OCI-LY1 (cell line): ENCODE data around the gene SLC19A1.

Experiments
- H2AFZ ChIP-seq: fragments of 200-600 bp; sonication (generic), shearing (Covaris generic); 2 replicates; pipeline ENCODE4 v1.6.0; 2014; ENCODE audit warnings: antibody characterized with exemption, mild to moderate bottlenecking, low read length
- H3F3A ChIP-seq: fragments of 200-600 bp; sonication (generic), shearing (Covaris generic); 2 replicates; pipeline ENCODE4 v1.6.0; 2014; ENCODE audit warnings: mild to moderate bottlenecking, antibody characterized with exemption, low read length, moderate library complexity; ENCODE audit not compliant: insufficient read depth
- H3K27ac ChIP-seq: fragments of 200-600 bp; sonication (generic); 2 replicates; pipeline ENCODE4 v1.5.1; 2014; ENCODE audit warnings: low read length, mixed run types, mild to moderate bottlenecking, low read depth; ENCODE audit not compliant: poor library complexity, severe bottlenecking
- H3K27me3 ChIP-seq: fragments of 200-600 bp; sonication (generic); 2 replicates; pipeline ENCODE4 v1.6.0; 2014; ENCODE audit warnings: antibody characterized with exemption, mild to moderate bottlenecking, low read length, moderate library complexity; ENCODE audit not compliant: insufficient read depth
- H3K36me3 ChIP-seq: fragments of 200-600 bp; sonication (generic); 2 replicates; pipeline ENCODE4 v1.6.1; 2014; ENCODE audit warnings: mild to moderate bottlenecking, antibody characterized with exemption, low read length, moderate library complexity, mixed read lengths; ENCODE audit not compliant: insufficient read depth
- H3K4me1 ChIP-seq: fragments of 200-600 bp; sonication (generic); 2 replicates; pipeline ENCODE4 v1.5.1; 2014; ENCODE audit warnings: mild to moderate bottlenecking, low read length, moderate library complexity; ENCODE audit not compliant: insufficient read depth, severe bottlenecking
- H3K4me2 ChIP-seq: fragments of 200-600 bp; sonication (generic), shearing (Covaris generic); 2 replicates; pipeline ENCODE4 v1.6.1; 2014; ENCODE audit warnings: low read length
- H3K4me3 ChIP-seq: fragments of 200-600 bp; sonication (generic); 2 replicates; pipeline ENCODE4 v1.5.1; 2014; ENCODE audit warnings: low read length, low read depth, mild to moderate bottlenecking, mixed read lengths; ENCODE audit not compliant: poor library complexity, severe bottlenecking
- H3K79me2 ChIP-seq: fragments of 200-600 bp; shearing (Covaris generic); 2 replicates; pipeline ENCODE4 v1.6.1; 2016; ENCODE audit warnings: mixed run types, low read length, mixed read lengths; ENCODE audit not compliant: insufficient read depth
- H3K9ac ChIP-seq: fragments of 200-600 bp; sonication (generic), shearing (Covaris generic); 2 replicates; pipeline ENCODE4 v1.6.1; 2014; ENCODE audit warnings: mild to moderate bottlenecking, low read length, mixed read lengths
- H3K9me2 ChIP-seq: fragments of 200-600 bp; sonication (generic), shearing (Covaris generic); 2 replicates; pipeline ENCODE4 v1.6.1; 2014; ENCODE audit warnings: low read depth, mild to moderate bottlenecking, low read length, mixed read lengths
- H3K9me3 ChIP-seq: fragments of 200-600 bp; shearing (Covaris generic); 2 replicates; pipeline ENCODE4 v1.6.1; 2014; ENCODE audit warnings: low read length, mixed read lengths
- H4K20me1 ChIP-seq: fragments of 200-600 bp; sonication (generic), shearing (Covaris generic); 2 replicates; pipeline ENCODE4 v1.6.0; 2016; ENCODE audit warnings: mild to moderate bottlenecking, low read length; ENCODE audit not compliant: insufficient read depth
- EZH2 ChIP-seq: fragments of 200-600 bp; sonication (generic), shearing (Covaris generic); IDR thresholded peaks from 2 replicates; pipeline ENCODE4 v1.8.0; 2017; ENCODE audit warnings: borderline replicate concordance, mixed run types, mild to moderate bottlenecking, antibody characterized with exemption, low read length, moderate library complexity, mixed read lengths
- TF ChIP-seq, protein P1 (sequence below): fragments of 200-600 bp; sonication (generic), shearing (Covaris generic); IDR thresholded peaks from 2 replicates; pipeline ENCODE4 v1.5.1; 2017; ENCODE audit warnings: mild to moderate bottlenecking, antibody characterized with exemption, low read length, moderate library complexity, mixed read lengths

SLC19A1 gene

GRCh38 chr21:45535341-45536081, 6.7 kb downstream of the SLC19A1 start:
- Histone ChIP-seq H3K4me1 (no peaks in the 10 kb centered on the region), H3F3A (no peaks in the 10 kb centered on the region), H2AFZ (no peak overlapping the region), H3K27ac (no peak overlapping the region), H3K36me3 (no peaks in the 10 kb centered on the region; the same call in 1 of the 2 replicates), H3K9ac (no peak overlapping the region), H3K9me2 (no peaks in the 10 kb centered on the region), H4K20me1 (no peaks in the 10 kb centered on the region), H3K27me3 (no peaks in the 10 kb centered on the region), H3K4me2 (no peak overlapping the region), H3K79me2 (no peaks in the 10 kb centered on the region), H3K9me3 (no peaks in the 10 kb centered on the region), H3K4me3 (no peak overlapping the region)
- no peak for TF ChIP-seq EZH2
- TF ChIP-seq, protein P1, sequence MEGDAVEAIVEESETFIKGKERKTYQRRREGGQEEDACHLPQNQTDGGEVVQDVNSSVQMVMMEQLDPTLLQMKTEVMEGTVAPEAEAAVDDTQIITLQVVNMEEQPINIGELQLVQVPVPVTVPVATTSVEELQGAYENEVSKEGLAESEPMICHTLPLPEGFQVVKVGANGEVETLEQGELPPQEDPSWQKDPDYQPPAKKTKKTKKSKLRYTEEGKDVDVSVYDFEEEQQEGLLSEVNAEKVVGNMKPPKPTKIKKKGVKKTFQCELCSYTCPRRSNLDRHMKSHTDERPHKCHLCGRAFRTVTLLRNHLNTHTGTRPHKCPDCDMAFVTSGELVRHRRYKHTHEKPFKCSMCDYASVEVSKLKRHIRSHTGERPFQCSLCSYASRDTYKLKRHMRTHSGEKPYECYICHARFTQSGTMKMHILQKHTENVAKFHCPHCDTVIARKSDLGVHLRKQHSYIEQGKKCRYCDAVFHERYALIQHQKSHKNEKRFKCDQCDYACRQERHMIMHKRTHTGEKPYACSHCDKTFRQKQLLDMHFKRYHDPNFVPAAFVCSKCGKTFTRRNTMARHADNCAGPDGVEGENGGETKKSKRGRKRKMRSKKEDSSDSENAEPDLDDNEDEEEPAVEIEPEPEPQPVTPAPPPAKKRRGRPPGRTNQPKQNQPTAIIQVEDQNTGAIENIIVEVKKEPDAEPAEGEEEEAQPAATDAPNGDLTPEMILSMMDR: no peak

GRCh38 chr21:45534636-45535331, 7.5 kb downstream of the SLC19A1 start:
- Histone ChIP-seq H3K4me3 (no peak overlapping the region), H3K4me2 (no peak overlapping the region), H3K79me2 (no peaks in the 10 kb centered on the region), H3K9me3 (no peaks in the 10 kb centered on the region), H3K36me3 (peaks cover 6% of the 10 kb centered on the region), H3K27me3 (no peaks in the 10 kb centered on the region), H3K9ac (no peak overlapping the region), H3K27ac (no peak overlapping the region), H4K20me1 (no peaks in the 10 kb centered on the region), H3K9me2 (no peaks in the 10 kb centered on the region), H3F3A (no peaks in the 10 kb centered on the region), H3K4me1 (no peaks in the 10 kb centered on the region), H2AFZ (no peak overlapping the region)
- TF ChIP-seq EZH2: no peak
- TF ChIP-seq, protein P1: no peak

DNA sequence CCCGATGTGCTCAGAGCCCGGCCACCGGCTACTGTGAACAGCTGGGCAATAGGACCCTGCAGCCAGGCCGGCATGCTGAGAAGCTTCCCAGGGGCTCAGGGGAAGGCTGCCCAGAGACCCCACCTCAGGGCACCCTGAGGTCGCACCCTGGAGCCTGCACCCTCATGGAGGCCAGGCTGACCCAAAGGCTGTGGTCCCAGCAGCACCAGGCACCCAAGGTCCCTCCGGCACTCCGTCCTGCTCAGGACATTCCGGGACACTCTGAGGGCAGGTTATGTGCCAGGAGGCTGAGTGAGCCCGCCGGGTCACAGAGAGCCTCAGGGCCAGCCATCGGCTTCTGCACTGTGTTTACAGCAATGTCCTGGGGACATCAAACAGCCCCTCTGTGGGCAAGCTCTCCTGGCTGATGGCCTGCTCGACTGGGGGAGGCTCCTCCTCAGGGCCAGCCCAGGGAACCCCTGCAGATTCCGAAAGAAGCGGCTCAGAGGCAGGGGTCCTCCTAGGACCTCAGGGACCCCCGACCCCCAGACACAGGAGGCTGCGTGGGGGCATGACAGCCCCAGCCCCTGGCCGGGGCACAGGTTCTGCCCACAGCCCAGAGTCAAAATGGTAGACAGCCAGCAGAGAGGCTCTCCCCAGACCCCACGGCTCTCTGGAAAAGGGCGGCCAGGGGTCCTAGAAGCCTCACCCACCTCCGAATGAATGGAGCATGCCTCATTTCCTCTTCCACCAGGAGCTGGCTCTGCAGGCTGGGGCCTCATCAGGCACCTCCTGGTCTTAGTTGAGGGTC, 8.2 kb downstream of the SLC19A1 start:
- Histone ChIP-seq H3K27ac (no peak overlapping the region), H4K20me1 (no peaks in the 10 kb centered on the region), H3K4me1 (no peaks in the 10 kb centered on the region), H3K9me2 (no peaks in the 10 kb centered on the region), H3K36me3 (peaks cover 12% of the 10 kb centered on the region), H3K4me3 (no peak overlapping the region), H2AFZ (no peak overlapping the region), H3K27me3 (no peaks in the 10 kb centered on the region), H3K4me2 (no peak overlapping the region), H3K79me2 (no peaks in the 10 kb centered on the region), H3F3A (no peaks in the 10 kb centered on the region), H3K9ac (no peak overlapping the region), H3K9me3 (no peaks in the 10 kb centered on the region)
- TF ChIP-seq EZH2: no peak
- TF ChIP-seq, protein P1: no peak
